Right cardiac atrium (tissue), 5 donors: Measurements from ENCODE around the gene TSC22D3. TPM values are rescaled to one million over a fixed set of nuclear protein-coding genes. Genes with fewer than 3 reads are reported as not detected.

Experiments
- ATAC-seq, 2 donors: fragments of 200-7000 bp; cut with Tn5 transposase; one replicate each; pipeline versions ENCODE4 v1.8.0 to v1.9.1; 2020; ENCODE audit warnings: moderate library complexity in 2 of 2, mild to moderate bottlenecking in 1 of 2
- DNase-seq, 3 donors: peaks; one replicate each; pipeline ENCODE4 v3.0.0-alpha.2; 2020
- H3K27ac ChIP-seq: one replicate; pipeline ENCODE4 v1.5.1; 2013; ENCODE audit warnings: mild to moderate bottlenecking, low read length, control low read depth, moderate library complexity
- H3K27me3 ChIP-seq: one replicate; pipeline ENCODE4 v1.6.1; 2013; ENCODE audit not compliant: control insufficient read depth, insufficient read depth
- H3K4me1 ChIP-seq: one replicate; pipeline ENCODE4 v1.6.1; 2013; ENCODE audit warnings: low read length; ENCODE audit not compliant: control insufficient read depth, insufficient read depth
- H3K4me3 ChIP-seq: one replicate; pipeline ENCODE4 v1.5.1; 2013; ENCODE audit warnings: low read length, control low read depth
- H3K9me3 ChIP-seq: one replicate; pipeline ENCODE4 v1.6.1; 2013; ENCODE audit warnings: low read length; ENCODE audit not compliant: control insufficient read depth
- WGBS: extraction: QIAGEN DNeasy Blood & Tissue Kit; methylation state at CpG from one replicate; pipeline ENCODE4 v1.1.7; 2013; 5-methylcytosine and 5-hydroxymethylcytosine counted together
- intact Hi-C, 4 donors: fragments of 100-400 bp; cut with DNase I; formaldehyde crosslinking; loops; one replicate each; pipeline versions ENCODE4 v1.11.0 to v1.14.0; 2022 to 2023
- polyA plus RNA-seq: library from polyadenylated mRNA; stranded (reverse); fragments of 200-250 nt; gene quantifications from one replicate; pipeline ENCODE4 v1.2.3, GENCODE V29; 2013
- total RNA-seq, 4 donors: library from RNA; stranded (reverse); fragmentation: NEBNext Ultra II Directional; extraction: Animal tissue kit (Norgen Biotek cat#: 25700); gene quantifications; one replicate each; pipeline ENCODE4 v1.2.1, GENCODE V29; 2021
- donor health status: healthy with polysubstance abuse.
- donor health status: DM: no; HTN: yes; CAD: no.
- donor health status: DM: no; HTN: no; CAD: no.
- donor health status: DM: no; HTN: yes; CAD: no; lungs with severe emphysema.
- donor health status: DM: yes; HTN: yes; CAD: no.

TSC22D3 gene
- total and polyA plus RNA-seq, 5 donors: 52.6 to 129 (median 75.9) TPM

- DNase-seq (peak in 2 of 3 donors; percentile 65 to 77), ATAC-seq (no peak)
- Histone ChIP-seq H3K4me1 (peaks cover 8% of the 10 kb centered on the region), H3K4me3 (no peak overlapping the region), H3K9me3 (no peaks in the 10 kb centered on the region), H3K27me3 (no peaks in the 10 kb centered on the region), H3K27ac (peak overlapping the region; percentile 85)
- intact Hi-C loops: loop anchor here in 3 of 4 donors (5.0 kb wide), 2 partner anchors 34 to 39 kb away; no protein-coding TSS in a partner anchor
- WGBS: 32% methylated on average over 4 of the region's 4 CpGs
Observed at GRCh38 chrX:107677909-107678308, 97.7 kb downstream of the TSC22D3 start.

DNA sequence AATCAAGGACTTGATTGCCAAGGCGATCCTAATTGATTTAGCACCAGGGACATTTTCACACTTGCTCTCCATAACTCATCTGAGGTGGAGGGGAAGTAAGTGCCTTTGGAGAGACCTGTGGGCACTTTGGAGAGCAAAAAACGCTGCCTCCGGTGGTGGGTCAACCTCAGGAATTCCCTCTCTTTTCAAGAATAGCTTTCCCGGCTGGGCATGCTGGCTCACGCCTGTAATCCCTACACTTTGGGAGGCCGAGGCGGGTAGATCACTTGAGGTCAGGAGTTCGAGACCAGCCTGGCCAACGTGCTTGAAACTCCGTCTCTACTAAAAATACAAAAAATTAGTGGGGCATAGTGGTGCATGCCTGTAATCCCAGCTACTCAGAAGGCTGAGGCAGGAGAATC is 98.1 kb downstream of the TSC22D3 start:
- peaks cover 8% of the 10 kb centered on the region for H3K4me1 ChIP-seq
- H3K27ac ChIP-seq: peak overlapping the region; percentile 85
- WGBS: 37% methylated on average over 10 of the region's 10 CpGs
- no peak overlapping the region for H3K4me3 ChIP-seq
- H3K9me3 ChIP-seq: no peaks in the 10 kb centered on the region
- ATAC-seq (no peak), DNase-seq (peak in 1 of 3 donors; percentile 57)
- intact Hi-C loops: loop anchor here in 3 of 4 donors (5.0 kb wide), 2 partner anchors 35 to 40 kb away; no protein-coding TSS in a partner anchor
- no peaks in the 10 kb centered on the region for H3K27me3 ChIP-seq

GRCh38 chrX:107676559-107677378 is 98.8 kb downstream of the TSC22D3 start:
- ATAC-seq (peak; percentile 75 to 77), DNase-seq (peak; percentile 92 to 95 (median 95))
- intact Hi-C loops: loop anchor here in 3 of 4 donors (5.0 kb wide), 2 partner anchors 36 to 41 kb away; no protein-coding TSS in a partner anchor
- peak overlapping the region; percentile 99 for H3K27ac ChIP-seq
- no peaks in the 10 kb centered on the region for H3K9me3 ChIP-seq
- H3K4me3 ChIP-seq: peak overlapping the region; percentile 75
- no peaks in the 10 kb centered on the region for H3K27me3 ChIP-seq
- H3K4me1 ChIP-seq: peaks cover 8% of the 10 kb centered on the region
- 9% methylated on average over 30 of the region's 30 CpGs for WGBS

DNA sequence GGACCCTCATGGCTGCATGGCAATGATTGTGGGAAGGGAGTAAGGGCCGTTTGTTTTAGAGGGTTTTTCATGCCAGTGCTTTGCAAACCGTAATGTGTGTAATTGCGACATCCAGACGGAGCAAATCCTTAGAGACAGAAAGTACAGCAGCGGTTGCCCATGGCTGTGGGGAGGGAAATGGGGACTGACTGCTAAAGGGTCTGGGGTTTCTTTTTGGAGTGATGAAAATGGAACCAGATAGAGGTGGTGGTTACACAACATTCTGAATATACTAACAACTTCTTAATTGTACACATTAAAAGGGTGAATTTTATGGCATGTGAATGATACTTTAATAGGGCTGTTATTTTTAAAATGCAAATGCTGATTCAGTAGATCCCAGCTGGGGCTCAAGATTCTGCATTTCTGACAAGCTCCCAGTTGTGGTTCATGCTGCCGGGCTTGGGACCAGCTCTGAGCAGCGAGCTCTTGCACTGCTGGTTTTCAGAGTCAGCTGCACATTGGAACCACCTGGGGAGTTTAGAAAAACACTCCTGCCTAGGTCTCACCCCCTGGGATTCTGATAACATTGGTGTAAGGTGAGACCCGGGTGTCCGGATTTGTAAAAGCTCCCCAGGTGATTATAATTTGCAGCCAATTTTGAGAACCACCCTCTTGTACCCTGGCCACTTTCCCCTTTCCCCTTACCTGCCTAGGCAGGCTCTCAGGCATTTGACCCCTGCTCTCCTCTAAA is 99.6 kb downstream of the TSC22D3 start:
- WGBS: 11% methylated on average over 9 of the region's 9 CpGs
- intact Hi-C loops: loop anchor here in 3 of 4 donors (5.0 kb wide), 2 partner anchors 36 to 41 kb away; no protein-coding TSS in a partner anchor
- peak overlapping the region; percentile 75 for H3K4me3 ChIP-seq
- peaks cover 8% of the 10 kb centered on the region for H3K4me1 ChIP-seq
- DNase-seq (peak in 2 of 3 donors; percentile 33 to 69), ATAC-seq (peak in 1 of 2 donors; percentile 28)
- no peaks in the 10 kb centered on the region for H3K27me3 ChIP-seq
- peak overlapping the region; percentile 99 for H3K27ac ChIP-seq
- no peaks in the 10 kb centered on the region for H3K9me3 ChIP-seq

- peaks cover 8% of the 10 kb centered on the region for H3K4me1 ChIP-seq
- ATAC-seq: no peak
Observed at GRCh38 chrX:107675365-107675654, 100.3 kb downstream of the TSC22D3 start.

GRCh38 chrX:107674480-107675364 is 100.9 kb downstream of the TSC22D3 start:
- ATAC-seq (peak; percentile 45 to 58), DNase-seq (peak; percentile 80 to 85 (median 81))
- 30% methylated on average over 9 of the region's 9 CpGs for WGBS
- Histone ChIP-seq H3K27me3 (no peaks in the 10 kb centered on the region), H3K9me3 (no peaks in the 10 kb centered on the region), H3K27ac (peak overlapping the region; percentile 99), H3K4me3 (peak overlapping the region; percentile 75), H3K4me1 (peaks cover 8% of the 10 kb centered on the region)
- intact Hi-C loops: loop anchor here in 3 of 4 donors (5.0 kb wide), 3 partner anchors 38 to 103 kb away; partner anchors contain the start of genes NCBP2L (in 2 of the 3) and TSC22D3 (in 2 of the 3)

More at GRCh38 chrX:107675365-107675654, 100.3 kb downstream of the TSC22D3 start:
- Histone ChIP-seq H3K27ac (peak overlapping the region; percentile 99), H3K27me3 (no peaks in the 10 kb centered on the region), H3K9me3 (no peaks in the 10 kb centered on the region), H3K4me3 (peak overlapping the region; percentile 75)
- intact Hi-C loops: loop anchor here in 3 of 4 donors (5.0 kb wide), 2 partner anchors 37 to 42 kb away; no protein-coding TSS in a partner anchor
- 83% methylated on average over 1 of the region's 1 CpG for WGBS
- no peak for DNase-seq

- intact Hi-C loops: loop anchor here in 2 of 4 donors (5.0 kb wide), 1 partner anchor 103 kb away; the partner anchor contains the start of genes NCBP2L (in 2 of the 2) and TSC22D3 (in 2 of the 2)
- H3K27me3 ChIP-seq: no peaks in the 10 kb centered on the region
Observed at GRCh38 chrX:107673933-107674479, 101.6 kb downstream of the TSC22D3 start.

DNA sequence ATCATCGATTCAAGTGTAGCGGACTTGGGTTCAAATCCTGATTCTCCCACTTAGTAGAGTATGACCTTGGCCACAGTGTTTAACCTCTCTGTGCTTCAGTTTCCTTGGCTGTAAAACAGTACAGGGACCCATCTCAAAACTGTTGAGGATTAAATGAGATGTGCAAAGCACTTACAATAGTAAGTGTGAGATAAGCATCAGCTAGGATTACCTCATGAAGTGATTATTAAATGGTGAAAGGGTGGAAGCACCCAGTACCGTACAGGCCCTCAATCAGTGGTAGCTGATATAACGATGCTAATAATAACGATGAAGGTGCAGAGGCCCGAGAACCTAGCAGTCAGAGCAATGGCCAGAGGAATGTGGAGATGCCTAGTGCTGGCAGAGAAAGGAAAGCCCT is 102.2 kb downstream of the TSC22D3 start:
- 44% methylated on average over 6 of the region's 6 CpGs for WGBS
- H3K9me3 ChIP-seq: no peaks in the 10 kb centered on the region
- no peak overlapping the region for H3K4me3 ChIP-seq
- intact Hi-C loops: loop anchor here in 2 of 4 donors (5.0 kb wide), 1 partner anchor 104 kb away; the partner anchor contains the start of genes NCBP2L (in 2 of the 2) and TSC22D3 (in 2 of the 2)
- H3K27ac ChIP-seq: peak overlapping the region; percentile 100
- H3K4me1 ChIP-seq: peaks cover 8% of the 10 kb centered on the region
- no peak for DNase-seq
- no peak for ATAC-seq
- H3K27me3 ChIP-seq: no peaks in the 10 kb centered on the region

More at GRCh38 chrX:107673933-107674479, 101.6 kb downstream of the TSC22D3 start:
- H3K9me3 ChIP-seq: no peaks in the 10 kb centered on the region
- DNase-seq: peak; percentile 90 to 94 (median 90)
- peak overlapping the region; percentile 100 for H3K27ac ChIP-seq
- WGBS: 25% methylated on average over 7 of the region's 7 CpGs
- ATAC-seq: peak; percentile 80 to 87
- no peak overlapping the region for H3K4me3 ChIP-seq
- H3K4me1 ChIP-seq: peaks cover 8% of the 10 kb centered on the region

DNA sequence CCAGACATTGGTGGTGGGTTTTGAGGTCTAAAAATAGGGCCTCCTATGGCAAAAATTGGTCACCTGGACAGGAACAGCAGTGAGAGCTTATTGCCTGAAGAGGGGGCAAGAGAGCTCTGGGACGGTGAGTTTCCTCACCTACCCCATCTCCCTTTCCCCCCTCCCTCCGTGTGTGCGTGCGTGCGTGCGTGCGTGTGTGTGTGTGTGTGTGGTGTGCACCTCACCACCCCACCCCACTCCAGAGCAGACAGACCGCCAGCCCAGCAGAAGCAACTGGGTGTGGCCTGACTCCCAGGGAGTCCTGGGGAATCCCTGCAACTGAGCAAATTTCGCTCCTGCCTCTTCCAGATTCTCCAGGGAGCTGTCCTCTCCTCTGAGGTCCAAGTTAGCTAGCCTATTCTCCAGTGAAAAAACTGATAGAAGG is 102.6 kb downstream of the TSC22D3 start:
- Histone ChIP-seq H3K27me3 (no peaks in the 10 kb centered on the region), H3K4me1 (peaks cover 8% of the 10 kb centered on the region), H3K9me3 (no peaks in the 10 kb centered on the region), H3K4me3 (no peak overlapping the region), H3K27ac (peak overlapping the region; percentile 100)
- intact Hi-C loops: loop anchor here in 2 of 4 donors (5.0 kb wide), 1 partner anchor 104 kb away; the partner anchor contains the start of genes NCBP2L (in 2 of the 2) and TSC22D3 (in 2 of the 2)
- DNase-seq: peak; percentile 74 to 90 (median 82)
- 4% methylated on average over 9 of the region's 9 CpGs for WGBS
- ATAC-seq: peak; percentile 38 to 52
